GM23338 (cell line): ENCODE results near the gene SPC24.

Experiments
- CREB1 ChIP-seq: fragments of 250-450 bp; sonication (Bioruptor Pico); IDR thresholded peaks from 2 replicates; pipeline ENCODE4 v1.5.0; 2020; ENCODE audit warnings: low read depth, mild to moderate bottlenecking, moderate library complexity
- ETS1 ChIP-seq: IDR thresholded peaks from 2 replicates; pipeline ENCODE4 v1.6.1; 2016; ENCODE audit warnings: antibody characterized with exemption
- EZH2 ChIP-seq: fragments of 200-600 bp; sonication (generic); IDR thresholded peaks from one replicate; pipeline ENCODE4 v1.8.0; 2017; ENCODE audit warnings: antibody characterized with exemption, mild to moderate bottlenecking, low read depth; ENCODE audit not compliant: unreplicated experiment
- EZH2phosphoT487 ChIP-seq: fragments of 200-600 bp; sonication (generic); IDR thresholded peaks from one replicate; pipeline ENCODE4 v1.8.1; 2018; ENCODE audit warnings: antibody characterized with exemption; ENCODE audit not compliant: unreplicated experiment
- JUNB ChIP-seq: IDR thresholded peaks from one replicate; pipeline ENCODE4 v1.6.1; 2016; ENCODE audit warnings: antibody characterized with exemption; ENCODE audit not compliant: unreplicated experiment
- POLR2AphosphoS5 ChIP-seq: IDR thresholded peaks from 2 replicates; pipeline ENCODE4 v1.6.1; 2016; ENCODE audit warnings: antibody characterized with exemption, low read depth
- STAT1 ChIP-seq: IDR thresholded peaks from one replicate; pipeline ENCODE4 v1.6.1; 2016; ENCODE audit warnings: antibody characterized with exemption; ENCODE audit not compliant: unreplicated experiment
- ZNF114 ChIP-seq: fragments of 250-450 bp; sonication (Bioruptor Pico); IDR thresholded peaks from 2 replicates; pipeline ENCODE4 v1.5.0; 2020; ENCODE audit warnings: mild to moderate bottlenecking, moderate library complexity
- ZNF331 ChIP-seq: fragments of 250-450 bp; sonication (Bioruptor Pico); IDR thresholded peaks from 2 replicates; pipeline ENCODE4 v1.5.0; 2020; ENCODE audit warnings: low read depth, mild to moderate bottlenecking, moderate library complexity
- ZNF462 ChIP-seq: fragments of 250-450 bp; sonication (Bioruptor Pico); IDR thresholded peaks from 2 replicates; pipeline ENCODE4 v1.5.0; 2020; ENCODE audit warnings: mild to moderate bottlenecking, moderate library complexity
- TF ChIP-seq, protein P1 (sequence below), 2 experiments: fragments of 200-600 bp in 1 of 2; sonication (generic) in 1 of 2; conservative IDR thresholded peaks; 2 replicates each; pipeline versions ENCODE4 v1.5.1 to v1.6.1; 2016 to 2017; ENCODE audit warnings: antibody characterized with exemption in 2 of 2, low read depth in 2 of 2, mild to moderate bottlenecking in 2 of 2, moderate library complexity in 1 of 2
- TF ChIP-seq, protein P2 (sequence below): IDR thresholded peaks from one replicate; pipeline ENCODE4 v1.6.1; 2018; ENCODE audit warnings: antibody characterized with exemption; ENCODE audit not compliant: unreplicated experiment

DNA sequence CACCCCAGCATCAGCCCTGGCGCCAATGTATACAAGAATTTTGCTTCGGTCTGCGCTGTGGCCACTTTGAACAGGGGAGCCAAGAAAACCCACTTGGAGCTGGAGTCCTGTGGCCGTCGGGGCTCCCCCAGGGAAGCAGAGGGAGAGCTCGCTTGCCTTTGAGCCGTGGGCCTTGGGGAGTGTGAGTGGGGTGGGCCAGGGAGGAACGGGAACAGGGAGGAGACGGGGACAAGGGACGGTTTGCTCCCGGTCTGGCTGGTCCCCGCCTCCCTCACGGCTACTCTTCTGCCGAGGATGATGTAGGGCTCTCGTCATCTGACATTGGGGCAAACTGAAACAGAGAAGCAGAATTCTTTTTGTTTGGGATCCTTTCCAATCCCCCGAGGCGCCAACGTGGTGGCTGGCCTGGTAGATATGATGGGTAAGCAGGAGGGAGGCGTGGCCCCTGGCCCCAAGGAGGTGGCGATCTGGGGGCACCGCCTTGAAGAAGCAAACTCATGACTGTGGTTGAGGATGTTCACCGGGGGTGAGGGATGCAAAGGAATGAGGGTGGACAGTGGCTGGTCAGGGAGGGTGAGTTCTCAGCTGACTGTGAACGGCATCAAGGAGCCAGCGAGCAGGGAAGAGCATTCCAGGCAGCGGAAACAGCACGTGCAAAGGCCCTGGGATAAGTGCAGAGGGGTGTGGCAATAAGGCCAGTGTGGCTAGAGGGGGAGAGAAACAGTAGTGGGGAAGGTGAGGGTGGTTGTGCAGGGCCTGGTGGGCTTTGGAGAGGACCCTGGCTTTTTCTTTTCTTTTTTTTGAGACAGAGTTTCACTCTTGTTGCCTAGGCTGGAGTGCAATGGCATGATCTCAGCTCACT, 10.9 kb upstream of the SPC24 start:
- TF ChIP-seq, protein P1, sequence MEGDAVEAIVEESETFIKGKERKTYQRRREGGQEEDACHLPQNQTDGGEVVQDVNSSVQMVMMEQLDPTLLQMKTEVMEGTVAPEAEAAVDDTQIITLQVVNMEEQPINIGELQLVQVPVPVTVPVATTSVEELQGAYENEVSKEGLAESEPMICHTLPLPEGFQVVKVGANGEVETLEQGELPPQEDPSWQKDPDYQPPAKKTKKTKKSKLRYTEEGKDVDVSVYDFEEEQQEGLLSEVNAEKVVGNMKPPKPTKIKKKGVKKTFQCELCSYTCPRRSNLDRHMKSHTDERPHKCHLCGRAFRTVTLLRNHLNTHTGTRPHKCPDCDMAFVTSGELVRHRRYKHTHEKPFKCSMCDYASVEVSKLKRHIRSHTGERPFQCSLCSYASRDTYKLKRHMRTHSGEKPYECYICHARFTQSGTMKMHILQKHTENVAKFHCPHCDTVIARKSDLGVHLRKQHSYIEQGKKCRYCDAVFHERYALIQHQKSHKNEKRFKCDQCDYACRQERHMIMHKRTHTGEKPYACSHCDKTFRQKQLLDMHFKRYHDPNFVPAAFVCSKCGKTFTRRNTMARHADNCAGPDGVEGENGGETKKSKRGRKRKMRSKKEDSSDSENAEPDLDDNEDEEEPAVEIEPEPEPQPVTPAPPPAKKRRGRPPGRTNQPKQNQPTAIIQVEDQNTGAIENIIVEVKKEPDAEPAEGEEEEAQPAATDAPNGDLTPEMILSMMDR (conservative IDR thresholded peaks at IDR 0.05; ENCODE audit: low read depth in 2 of 2) = no peak
- TF ChIP-seq POLR2AphosphoS5 (no peak), EZH2phosphoT487 (no peak), EZH2 (no peak), ZNF114 (no peak), CREB1 (no peak), ETS1 (no peak), ZNF462 (CRISPR knock-in tag) (no peak), STAT1 (no peak), JUNB (no peak), ZNF331 (CRISPR knock-in tag) (no peak)
- TF ChIP-seq, protein P2, sequence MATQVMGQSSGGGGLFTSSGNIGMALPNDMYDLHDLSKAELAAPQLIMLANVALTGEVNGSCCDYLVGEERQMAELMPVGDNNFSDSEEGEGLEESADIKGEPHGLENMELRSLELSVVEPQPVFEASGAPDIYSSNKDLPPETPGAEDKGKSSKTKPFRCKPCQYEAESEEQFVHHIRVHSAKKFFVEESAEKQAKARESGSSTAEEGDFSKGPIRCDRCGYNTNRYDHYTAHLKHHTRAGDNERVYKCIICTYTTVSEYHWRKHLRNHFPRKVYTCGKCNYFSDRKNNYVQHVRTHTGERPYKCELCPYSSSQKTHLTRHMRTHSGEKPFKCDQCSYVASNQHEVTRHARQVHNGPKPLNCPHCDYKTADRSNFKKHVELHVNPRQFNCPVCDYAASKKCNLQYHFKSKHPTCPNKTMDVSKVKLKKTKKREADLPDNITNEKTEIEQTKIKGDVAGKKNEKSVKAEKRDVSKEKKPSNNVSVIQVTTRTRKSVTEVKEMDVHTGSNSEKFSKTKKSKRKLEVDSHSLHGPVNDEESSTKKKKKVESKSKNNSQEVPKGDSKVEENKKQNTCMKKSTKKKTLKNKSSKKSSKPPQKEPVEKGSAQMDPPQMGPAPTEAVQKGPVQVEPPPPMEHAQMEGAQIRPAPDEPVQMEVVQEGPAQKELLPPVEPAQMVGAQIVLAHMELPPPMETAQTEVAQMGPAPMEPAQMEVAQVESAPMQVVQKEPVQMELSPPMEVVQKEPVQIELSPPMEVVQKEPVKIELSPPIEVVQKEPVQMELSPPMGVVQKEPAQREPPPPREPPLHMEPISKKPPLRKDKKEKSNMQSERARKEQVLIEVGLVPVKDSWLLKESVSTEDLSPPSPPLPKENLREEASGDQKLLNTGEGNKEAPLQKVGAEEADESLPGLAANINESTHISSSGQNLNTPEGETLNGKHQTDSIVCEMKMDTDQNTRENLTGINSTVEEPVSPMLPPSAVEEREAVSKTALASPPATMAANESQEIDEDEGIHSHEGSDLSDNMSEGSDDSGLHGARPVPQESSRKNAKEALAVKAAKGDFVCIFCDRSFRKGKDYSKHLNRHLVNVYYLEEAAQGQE = no peak
